ENCODE measurements around the gene TMEM42.

DNA sequence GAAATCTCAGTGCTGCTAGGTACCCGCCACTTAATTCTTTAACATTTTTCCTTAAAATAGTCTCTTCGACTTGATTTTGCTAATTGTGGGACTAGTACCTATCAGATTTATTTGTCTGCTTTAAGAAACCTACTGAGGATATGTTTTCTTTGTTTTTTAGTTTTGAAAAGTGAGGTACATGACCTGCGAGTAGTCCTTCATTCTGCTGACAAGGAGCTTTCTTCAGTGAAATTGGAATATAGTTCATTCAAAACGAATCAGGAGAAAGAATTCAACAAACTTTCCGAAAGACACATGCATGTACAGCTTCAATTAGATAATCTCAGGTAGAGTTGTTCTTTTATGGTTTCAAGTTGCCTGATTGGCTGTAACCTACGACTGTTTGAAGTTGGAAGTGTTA is 47.0 kb upstream of the TMEM42 start:
- no peak for TF ChIP-seq CEBPB (IDR thresholded peaks at IDR 0.05; ENCODE audit: low read depth, low read length)
- TF ChIP-seq POLR2A (IDR thresholded peaks at IDR 0.05; ENCODE audit: control extremely low read depth in 1 of 2, low read depth in 2 of 2, low read length in 2 of 2) = no peak
- no peak for TF ChIP-seq RNF2 (IDR thresholded peaks at IDR 0.05; ENCODE audit: borderline replicate concordance, low read depth, low read length, missing control alignments, poor library complexity, severe bottlenecking)
- TF ChIP-seq CTCF (IDR thresholded peaks at IDR 0.05; ENCODE audit: control extremely low read depth in 1 of 3, insufficient read depth in 1 of 3, low read depth in 1 of 3, low read length in 3 of 3) = no peak
- TF ChIP-seq TCF12 (IDR thresholded peaks at IDR 0.05; ENCODE audit: low read depth, low read length) = no peak
- TF ChIP-seq EGR1 (IDR thresholded peaks at IDR 0.05; ENCODE audit: borderline replicate concordance, low read depth, low read length) = no peak
- no peak for TF ChIP-seq SUZ12 (IDR thresholded peaks at IDR 0.05; ENCODE audit: low read length)
- TF ChIP-seq, protein P1, sequence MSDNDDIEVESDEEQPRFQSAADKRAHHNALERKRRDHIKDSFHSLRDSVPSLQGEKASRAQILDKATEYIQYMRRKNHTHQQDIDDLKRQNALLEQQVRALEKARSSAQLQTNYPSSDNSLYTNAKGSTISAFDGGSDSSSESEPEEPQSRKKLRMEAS (IDR thresholded peaks at IDR 0.05) = no peak
- no peak for TF ChIP-seq EP300 (IDR thresholded peaks at IDR 0.05; ENCODE audit: borderline replicate concordance in 1 of 2, low read depth in 2 of 2, low read length in 2 of 2)
- TF ChIP-seq CHD2 (IDR thresholded peaks at IDR 0.05; ENCODE audit: low read length) = no peak
- no peak for TF ChIP-seq KDM5A (IDR thresholded peaks at IDR 0.05; ENCODE audit: low read length)

Data from H1 (cell line).